MCF 10A (cell line): ENCODE results near the gene ZBTB44. TPM values are rescaled to one million over a fixed set of nuclear protein-coding genes. Genes with fewer than 3 reads are reported as not detected.

Experiments
- BruUV-seq: library from RNA; stranded (reverse); fragments of 400-500 nt; replicated peaks from 2 replicates; lab custom pipeline; 2021; lab: Mats Ljungman, UMichigan
- CTCF ChIA-PET: fragments of 300-600 bp; sonication (Branson Sonifier 250); formaldehyde crosslinking; extraction: SDS; loops from one replicate; lab custom pipeline; 2021; ENCODE audit warnings: antibody characterized with exemption, inconsistent platforms; lab: Yijun Ruan, JAX
- POLR2A ChIA-PET: fragments of 300-600, 350-650 bp; sonication (Branson Sonifier 250); formaldehyde crosslinking; extraction: SDS; loops from one replicate; lab custom pipeline; 2020; ENCODE audit warnings: antibody characterized with exemption, inconsistent platforms; lab: Yijun Ruan, JAX
- DNase-seq: peaks from one replicate; pipeline ENCODE4 v3.0.0-alpha.2; 2018; ENCODE audit not compliant: unreplicated experiment
- H3K27ac Mint-ChIP-seq: one replicate; pipeline ENCODE4 v1.8.0; 2022; ENCODE audit warnings: mild to moderate bottlenecking, low read depth, mixed read lengths; ENCODE audit not compliant: unreplicated experiment
- H3K27me3 Mint-ChIP-seq: one replicate; pipeline ENCODE4 v1.8.0; 2022; ENCODE audit warnings: mixed read lengths; ENCODE audit not compliant: insufficient read depth, unreplicated experiment
- H3K36me3 Mint-ChIP-seq: one replicate; pipeline ENCODE4 v1.8.0; 2022; ENCODE audit warnings: mild to moderate bottlenecking, moderate library complexity, mixed read lengths; ENCODE audit not compliant: insufficient read depth, unreplicated experiment
- H3K4me1 Mint-ChIP-seq: one replicate; pipeline ENCODE4 v1.8.0; 2022; ENCODE audit warnings: mixed read lengths; ENCODE audit not compliant: insufficient read depth, unreplicated experiment
- H3K4me3 Mint-ChIP-seq: one replicate; pipeline ENCODE4 v1.8.0; 2022; ENCODE audit warnings: mild to moderate bottlenecking, moderate library complexity, mixed read lengths; ENCODE audit not compliant: unreplicated experiment
- H3K9me3 Mint-ChIP-seq: one replicate; pipeline ENCODE4 v1.8.0; 2022; ENCODE audit warnings: mixed read lengths; ENCODE audit not compliant: unreplicated experiment
- intact Hi-C: fragments of 100-400 bp; cut with micrococcal nuclease; formaldehyde crosslinking; loops from 2 replicates; pipeline ENCODE4 v1.14.1; 2022
- total RNA-seq: library from RNA; stranded (reverse); gene quantifications from 2 replicates; pipeline ENCODE4 v1.2.3, GENCODE V29; 2022
- TF ChIP-seq, protein P1 (sequence below): fragments of 200-600 bp; IDR thresholded peaks from one replicate; pipeline ENCODE4 v1.8.0; 2022; ENCODE audit warnings: antibody characterized with exemption, mild to moderate bottlenecking; ENCODE audit not compliant: unreplicated experiment

The ZBTB44 gene
- total RNA-seq, 1 experiment from 2014 or later = 28.5 TPM

DNA sequence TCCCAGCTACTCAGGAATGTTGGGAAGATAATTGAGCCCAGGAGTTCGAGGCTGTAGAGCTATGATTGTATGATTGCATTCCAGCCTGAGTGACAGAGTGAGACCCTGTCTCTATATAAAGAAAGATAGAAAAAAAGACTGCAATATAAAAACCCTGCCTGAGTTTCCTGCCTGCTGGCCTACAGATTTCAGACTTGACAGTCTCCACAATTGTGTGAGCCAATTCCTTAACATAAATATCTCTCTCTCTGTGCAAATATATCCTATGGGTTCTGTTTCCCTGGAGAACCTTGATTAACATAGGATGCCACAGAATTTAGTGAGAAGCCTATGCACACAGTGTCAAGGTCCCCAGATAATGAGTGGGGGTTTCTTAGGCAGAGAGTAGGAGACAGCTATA, 32.5 kb upstream of the ZBTB44 start:
- Mint-ChIP-seq H3K27ac (no peak overlapping the region), H3K9me3 (no peaks in the 10 kb centered on the region), H3K27me3 (no peaks in the 10 kb centered on the region), H3K36me3 (no peaks in the 10 kb centered on the region), H3K4me1 (no peaks in the 10 kb centered on the region), H3K4me3 (no peak overlapping the region)
- ChIA-PET POLR2A (interaction anchor here (0.6 kb wide), 1 partner anchor 35 kb away, joined by 3 read pairs; no protein-coding TSS in a partner anchor), CTCF (interaction anchor here (0.5 kb wide), 1 partner anchor 56 kb away, joined by 3 read pairs; no protein-coding TSS in a partner anchor)
- TF ChIP-seq, protein P1, sequence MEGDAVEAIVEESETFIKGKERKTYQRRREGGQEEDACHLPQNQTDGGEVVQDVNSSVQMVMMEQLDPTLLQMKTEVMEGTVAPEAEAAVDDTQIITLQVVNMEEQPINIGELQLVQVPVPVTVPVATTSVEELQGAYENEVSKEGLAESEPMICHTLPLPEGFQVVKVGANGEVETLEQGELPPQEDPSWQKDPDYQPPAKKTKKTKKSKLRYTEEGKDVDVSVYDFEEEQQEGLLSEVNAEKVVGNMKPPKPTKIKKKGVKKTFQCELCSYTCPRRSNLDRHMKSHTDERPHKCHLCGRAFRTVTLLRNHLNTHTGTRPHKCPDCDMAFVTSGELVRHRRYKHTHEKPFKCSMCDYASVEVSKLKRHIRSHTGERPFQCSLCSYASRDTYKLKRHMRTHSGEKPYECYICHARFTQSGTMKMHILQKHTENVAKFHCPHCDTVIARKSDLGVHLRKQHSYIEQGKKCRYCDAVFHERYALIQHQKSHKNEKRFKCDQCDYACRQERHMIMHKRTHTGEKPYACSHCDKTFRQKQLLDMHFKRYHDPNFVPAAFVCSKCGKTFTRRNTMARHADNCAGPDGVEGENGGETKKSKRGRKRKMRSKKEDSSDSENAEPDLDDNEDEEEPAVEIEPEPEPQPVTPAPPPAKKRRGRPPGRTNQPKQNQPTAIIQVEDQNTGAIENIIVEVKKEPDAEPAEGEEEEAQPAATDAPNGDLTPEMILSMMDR = no peak
- no TSS peak for BruUV-seq
- DNase-seq = no peak
- intact Hi-C loops = no loop called here

DNA sequence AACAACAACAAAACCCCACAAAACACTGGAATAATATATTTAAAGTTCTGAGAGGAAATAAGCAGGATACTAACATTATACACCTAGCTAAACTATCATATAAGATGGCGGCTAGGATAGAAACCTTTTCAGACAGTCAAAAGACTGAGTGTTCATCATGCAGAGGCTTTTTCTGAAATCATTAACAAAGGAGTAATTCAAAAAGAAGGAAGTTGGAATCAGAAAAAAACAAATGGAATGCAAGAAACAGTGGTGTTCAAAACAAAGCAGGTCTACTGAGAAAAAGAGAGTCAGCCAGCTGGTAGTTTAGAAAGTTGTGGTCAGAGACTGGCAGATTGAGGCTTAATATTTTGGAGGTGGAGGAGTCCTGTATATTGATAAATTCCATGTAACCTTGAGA, 30.1 kb upstream of the ZBTB44 start:
- H3K27me3 Mint-ChIP-seq = no peaks in the 10 kb centered on the region
- CTCF ChIA-PET = no interaction called here
- H3K4me3 Mint-ChIP-seq = no peak overlapping the region
- TF ChIP-seq, protein P1 = no peak
- no peak for DNase-seq
- no peaks in the 10 kb centered on the region for H3K4me1 Mint-ChIP-seq
- no TSS peak for BruUV-seq
- no peaks in the 10 kb centered on the region for H3K36me3 Mint-ChIP-seq
- POLR2A ChIA-PET = interaction anchor here (0.7 to 0.9 kb wide), 2 partner anchors 40 to 167 kb away, joined by 3 to 5 read pairs; no protein-coding TSS in a partner anchor
- intact Hi-C loops = no loop called here
- peaks cover 16% of the 10 kb centered on the region for H3K9me3 Mint-ChIP-seq
- no peak overlapping the region for H3K27ac Mint-ChIP-seq

DNA sequence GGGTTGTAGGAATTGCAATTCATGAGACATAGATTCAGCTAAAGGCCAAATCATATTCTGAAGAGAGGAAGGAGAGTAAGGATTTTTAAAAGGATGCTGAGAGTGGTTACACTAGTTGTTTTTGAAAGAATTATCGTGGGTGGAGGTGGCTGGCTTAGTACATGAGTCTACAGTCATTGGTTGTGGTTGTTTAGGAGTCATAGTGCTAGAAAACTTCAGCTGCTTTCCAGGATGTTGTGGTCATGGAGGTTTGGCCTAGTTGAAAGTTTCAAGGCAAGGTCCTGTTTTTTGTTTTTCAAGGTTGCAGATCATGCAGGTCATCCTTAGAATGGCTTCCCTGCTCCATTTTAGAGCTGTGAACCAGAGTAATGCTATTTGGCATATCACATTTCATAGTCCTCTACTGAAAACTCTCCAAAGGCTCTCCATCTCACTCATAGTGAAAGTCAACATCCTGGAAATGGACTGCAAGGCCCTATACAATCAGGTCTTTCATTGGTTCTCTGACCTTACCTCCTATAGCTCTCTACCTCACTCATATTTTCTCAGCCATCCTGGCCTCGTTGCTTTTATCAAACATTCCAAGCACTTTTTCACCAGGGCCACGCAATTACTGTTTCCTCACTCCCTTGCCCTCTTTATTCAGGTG, 26.1 kb upstream of the ZBTB44 start:
- no peak for DNase-seq
- POLR2A ChIA-PET = no interaction called here
- Mint-ChIP-seq H3K27ac (no peak overlapping the region), H3K4me1 (no peaks in the 10 kb centered on the region), H3K36me3 (no peaks in the 10 kb centered on the region), H3K9me3 (peaks cover 17% of the 10 kb centered on the region), H3K27me3 (peaks cover 11% of the 10 kb centered on the region), H3K4me3 (no peak overlapping the region)
- intact Hi-C loops = no loop called here
- CTCF ChIA-PET = no interaction called here
- TF ChIP-seq, protein P1 = no peak
- no TSS peak for BruUV-seq

- ChIA-PET CTCF (interaction anchor here (0.6 to 0.8 kb wide), 3 partner anchors 9 to 444 kb away, joined by 4 to 6 read pairs (median 4); no protein-coding TSS in a partner anchor), POLR2A (no interaction called here)
- Mint-ChIP-seq H3K27ac (no peak overlapping the region), H3K27me3 (peaks cover 11% of the 10 kb centered on the region), H3K4me3 (no peak overlapping the region), H3K4me1 (no peaks in the 10 kb centered on the region), H3K9me3 (peaks cover 17% of the 10 kb centered on the region), H3K36me3 (no peaks in the 10 kb centered on the region)
- no TSS peak for BruUV-seq
- intact Hi-C loops = no loop called here
- no peak for DNase-seq
- TF ChIP-seq, protein P1 = no peak
Observed at GRCh38 chr11:130338667-130339066, 23.9 kb upstream of the ZBTB44 start.
